Activated T-helper 17 cell treated with anti-CD3 and anti-CD28 coated beads, Interleukin-2, amount 50 U/mL, for 72 hours (primary cell): ENCODE results near the gene ANKRD33B. TPM values are rescaled to one million over a fixed set of nuclear protein-coding genes. Genes with fewer than 3 reads are reported as not detected.

Experiments used
- ATAC-seq: fragments of 150-1000 bp; cut with Tn5 transposase; replicated peaks from 2 replicates; pipeline ENCODE4 v1.10.0; 2021; ENCODE audit warnings: mild to moderate bottlenecking, moderate library complexity
- H3K27ac Mint-ChIP-seq: one replicate; pipeline ENCODE4 v1.8.0; 2022; ENCODE audit warnings: mixed read lengths
- H3K27me3 Mint-ChIP-seq: one replicate; pipeline ENCODE4 v1.8.0; 2022; ENCODE audit warnings: mixed read lengths
- H3K36me3 Mint-ChIP-seq: one replicate; pipeline ENCODE4 v1.8.0; 2022; ENCODE audit warnings: low read depth, mild to moderate bottlenecking, mixed read lengths
- H3K4me1 Mint-ChIP-seq: one replicate; pipeline ENCODE4 v1.8.0; 2022; ENCODE audit warnings: mixed read lengths
- H3K4me3 Mint-ChIP-seq: one replicate; pipeline ENCODE4 v1.8.0; 2022; ENCODE audit warnings: mild to moderate bottlenecking, mixed read lengths
- H3K9me3 Mint-ChIP-seq: one replicate; pipeline ENCODE4 v1.8.0; 2022; ENCODE audit warnings: mixed read lengths
- total RNA-seq, 2 donors: library from RNA; stranded (reverse); gene quantifications; one replicate each; pipeline ENCODE4 v1.2.3, GENCODE V29; 2022

The ANKRD33B gene
- total RNA-seq, 2 donors from 2014 or later: 7.8 to 12.2 TPM

GRCh38 chr5:10576121-10576789 is 12.4 kb downstream of the ANKRD33B start:
- Mint-ChIP-seq H3K9me3 (no peaks in the 10 kb centered on the region), H3K4me3 (no peak overlapping the region), H3K36me3 (no peaks in the 10 kb centered on the region), H3K27me3 (no peaks in the 10 kb centered on the region), H3K27ac (no peak overlapping the region), H3K4me1 (peaks cover 38% of the 10 kb centered on the region)
- no peak for ATAC-seq

GRCh38 chr5:10576790-10577189 is 12.9 kb downstream of the ANKRD33B start:
- peaks cover 43% of the 10 kb centered on the region for H3K4me1 Mint-ChIP-seq

GRCh38 chr5:10577371-10578292 is 13.8 kb downstream of the ANKRD33B start:
- H3K27ac Mint-ChIP-seq: no peak overlapping the region
- no peaks in the 10 kb centered on the region for H3K9me3 Mint-ChIP-seq
- peak overlapping the region; percentile 20 for H3K4me3 Mint-ChIP-seq
- peak; percentile 51 for ATAC-seq
- H3K4me1 Mint-ChIP-seq: peaks cover 47% of the 10 kb centered on the region
- no peaks in the 10 kb centered on the region for H3K36me3 Mint-ChIP-seq
- H3K27me3 Mint-ChIP-seq: no peaks in the 10 kb centered on the region

More at GRCh38 chr5:10576790-10577189, 12.9 kb downstream of the ANKRD33B start:
- Mint-ChIP-seq H3K9me3 (no peaks in the 10 kb centered on the region), H3K36me3 (no peaks in the 10 kb centered on the region), H3K4me3 (no peak overlapping the region), H3K27me3 (no peaks in the 10 kb centered on the region), H3K27ac (no peak overlapping the region)
- no peak for ATAC-seq

- H3K27ac Mint-ChIP-seq: no peak overlapping the region
- H3K4me1 Mint-ChIP-seq: peaks cover 47% of the 10 kb centered on the region
- no peaks in the 10 kb centered on the region for H3K36me3 Mint-ChIP-seq
- no peaks in the 10 kb centered on the region for H3K27me3 Mint-ChIP-seq
- ATAC-seq: no peak
- H3K9me3 Mint-ChIP-seq: no peaks in the 10 kb centered on the region
- H3K4me3 Mint-ChIP-seq: peak overlapping the region; percentile 20
Observed at GRCh38 chr5:10578293-10578665, 14.4 kb downstream of the ANKRD33B start.

- peaks cover 4% of the 10 kb centered on the region for H3K27me3 Mint-ChIP-seq
- H3K36me3 Mint-ChIP-seq: no peaks in the 10 kb centered on the region
- H3K27ac Mint-ChIP-seq: peak overlapping the region; percentile 18
- peak overlapping the region; percentile 52 for H3K4me3 Mint-ChIP-seq
- no peaks in the 10 kb centered on the region for H3K9me3 Mint-ChIP-seq
- ATAC-seq: no peak
- H3K4me1 Mint-ChIP-seq: peaks cover 45% of the 10 kb centered on the region
Observed at GRCh38 chr5:10578869-10579268, 15.0 kb downstream of the ANKRD33B start.

- H3K4me3 Mint-ChIP-seq: peak overlapping the region; percentile 52
Observed at GRCh38 chr5:10579536-10580521, 16.0 kb downstream of the ANKRD33B start.

GRCh38 chr5:10580531-10581423 is 16.9 kb downstream of the ANKRD33B start:
- ATAC-seq: no peak
- H3K4me1 Mint-ChIP-seq: peaks cover 55% of the 10 kb centered on the region
- H3K27me3 Mint-ChIP-seq: peaks cover 8% of the 10 kb centered on the region
- H3K4me3 Mint-ChIP-seq: peak overlapping the region; percentile 36
- no peak overlapping the region for H3K27ac Mint-ChIP-seq
- H3K36me3 Mint-ChIP-seq: no peaks in the 10 kb centered on the region
- no peaks in the 10 kb centered on the region for H3K9me3 Mint-ChIP-seq

More at GRCh38 chr5:10579536-10580521, 16.0 kb downstream of the ANKRD33B start:
- ATAC-seq: peak; percentile 60
- Mint-ChIP-seq H3K9me3 (no peaks in the 10 kb centered on the region), H3K4me1 (peaks cover 47% of the 10 kb centered on the region), H3K36me3 (no peaks in the 10 kb centered on the region), H3K27ac (peak overlapping the region; percentile 18), H3K27me3 (peaks cover 7% of the 10 kb centered on the region)

- no peaks in the 10 kb centered on the region for H3K36me3 Mint-ChIP-seq
- no peaks in the 10 kb centered on the region for H3K9me3 Mint-ChIP-seq
- H3K27me3 Mint-ChIP-seq: peaks cover 8% of the 10 kb centered on the region
- H3K27ac Mint-ChIP-seq: no peak overlapping the region
- peak; percentile 23 for ATAC-seq
- H3K4me1 Mint-ChIP-seq: peaks cover 60% of the 10 kb centered on the region
- peak overlapping the region; percentile 36 for H3K4me3 Mint-ChIP-seq
Observed at GRCh38 chr5:10581424-10581748, 17.5 kb downstream of the ANKRD33B start.

GRCh38 chr5:10581867-10582511 is 18.1 kb downstream of the ANKRD33B start:
- Mint-ChIP-seq H3K4me3 (no peak overlapping the region), H3K27me3 (peaks cover 8% of the 10 kb centered on the region), H3K36me3 (no peaks in the 10 kb centered on the region), H3K4me1 (peaks cover 59% of the 10 kb centered on the region), H3K27ac (no peak overlapping the region), H3K9me3 (no peaks in the 10 kb centered on the region)
- no peak for ATAC-seq

- Mint-ChIP-seq H3K9me3 (no peaks in the 10 kb centered on the region), H3K4me1 (peaks cover 59% of the 10 kb centered on the region), H3K27ac (no peak overlapping the region), H3K27me3 (peaks cover 8% of the 10 kb centered on the region), H3K36me3 (no peaks in the 10 kb centered on the region), H3K4me3 (no peak overlapping the region)
- no peak for ATAC-seq
Observed at GRCh38 chr5:10582512-10582897, 18.6 kb downstream of the ANKRD33B start.

GRCh38 chr5:10583663-10584572 is 20.0 kb downstream of the ANKRD33B start:
- peaks cover 8% of the 10 kb centered on the region for H3K27me3 Mint-ChIP-seq
- peaks cover 54% of the 10 kb centered on the region for H3K4me1 Mint-ChIP-seq
- H3K4me3 Mint-ChIP-seq: peak overlapping the region; percentile 33
- H3K27ac Mint-ChIP-seq: peak overlapping the region; percentile 33
- ATAC-seq: no peak
- no peaks in the 10 kb centered on the region for H3K36me3 Mint-ChIP-seq
- H3K9me3 Mint-ChIP-seq: no peaks in the 10 kb centered on the region
